ENCODE results near the gene NTN5. TPM values are rescaled to one million over a fixed set of nuclear protein-coding genes. Genes with fewer than 3 reads are reported as not detected.

The NTN5 gene
- total and polyA plus RNA-seq, 9 of the 15 experiments (the other 6 are each of a cell fraction or from before 2014, with no cell fraction given), result not detected

DNA sequence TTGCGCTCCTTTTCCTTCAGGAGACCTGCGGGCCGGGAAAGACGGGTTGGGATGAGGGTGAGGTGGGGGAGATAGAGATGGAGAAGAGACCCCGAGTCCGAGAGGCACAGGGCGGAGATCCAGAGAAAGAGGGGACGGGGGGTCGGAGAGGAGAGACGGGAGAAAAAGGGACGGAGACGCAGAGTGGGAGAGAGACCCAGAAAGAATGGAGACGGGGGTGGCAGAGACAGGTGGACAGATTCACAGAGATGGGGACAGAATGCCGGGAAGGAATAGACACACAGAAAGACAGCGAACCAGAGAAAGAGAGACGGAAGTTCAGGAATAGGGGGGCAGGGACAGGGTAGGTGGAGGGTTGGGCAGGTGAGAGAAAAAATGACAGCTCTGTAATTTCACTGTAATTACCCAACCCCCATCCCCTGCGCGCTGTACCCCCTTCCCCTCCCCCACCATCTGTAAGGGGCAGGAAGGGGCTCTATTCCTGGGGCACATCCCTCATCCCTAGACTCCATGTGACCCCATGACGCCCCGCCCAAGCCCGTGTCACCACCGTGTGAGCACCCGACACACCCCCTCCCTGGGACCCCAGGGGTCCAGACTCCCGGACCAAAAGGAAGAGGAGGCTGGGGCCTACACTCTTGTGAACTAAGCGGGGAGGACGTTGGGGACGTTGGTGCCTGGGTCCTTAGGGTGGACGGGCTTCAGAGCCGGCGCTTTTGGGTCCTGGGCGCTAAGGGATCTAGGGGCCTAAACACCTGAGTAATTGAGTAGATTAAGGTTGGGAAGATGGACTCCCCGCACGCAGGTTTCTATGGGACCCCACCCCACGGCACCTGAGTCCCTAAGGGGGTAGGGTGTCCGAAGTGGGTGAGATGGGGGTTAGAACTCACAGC, 36.6 kb downstream of the NTN5 start (continued):
- TF ChIP-seq, protein P1, sequence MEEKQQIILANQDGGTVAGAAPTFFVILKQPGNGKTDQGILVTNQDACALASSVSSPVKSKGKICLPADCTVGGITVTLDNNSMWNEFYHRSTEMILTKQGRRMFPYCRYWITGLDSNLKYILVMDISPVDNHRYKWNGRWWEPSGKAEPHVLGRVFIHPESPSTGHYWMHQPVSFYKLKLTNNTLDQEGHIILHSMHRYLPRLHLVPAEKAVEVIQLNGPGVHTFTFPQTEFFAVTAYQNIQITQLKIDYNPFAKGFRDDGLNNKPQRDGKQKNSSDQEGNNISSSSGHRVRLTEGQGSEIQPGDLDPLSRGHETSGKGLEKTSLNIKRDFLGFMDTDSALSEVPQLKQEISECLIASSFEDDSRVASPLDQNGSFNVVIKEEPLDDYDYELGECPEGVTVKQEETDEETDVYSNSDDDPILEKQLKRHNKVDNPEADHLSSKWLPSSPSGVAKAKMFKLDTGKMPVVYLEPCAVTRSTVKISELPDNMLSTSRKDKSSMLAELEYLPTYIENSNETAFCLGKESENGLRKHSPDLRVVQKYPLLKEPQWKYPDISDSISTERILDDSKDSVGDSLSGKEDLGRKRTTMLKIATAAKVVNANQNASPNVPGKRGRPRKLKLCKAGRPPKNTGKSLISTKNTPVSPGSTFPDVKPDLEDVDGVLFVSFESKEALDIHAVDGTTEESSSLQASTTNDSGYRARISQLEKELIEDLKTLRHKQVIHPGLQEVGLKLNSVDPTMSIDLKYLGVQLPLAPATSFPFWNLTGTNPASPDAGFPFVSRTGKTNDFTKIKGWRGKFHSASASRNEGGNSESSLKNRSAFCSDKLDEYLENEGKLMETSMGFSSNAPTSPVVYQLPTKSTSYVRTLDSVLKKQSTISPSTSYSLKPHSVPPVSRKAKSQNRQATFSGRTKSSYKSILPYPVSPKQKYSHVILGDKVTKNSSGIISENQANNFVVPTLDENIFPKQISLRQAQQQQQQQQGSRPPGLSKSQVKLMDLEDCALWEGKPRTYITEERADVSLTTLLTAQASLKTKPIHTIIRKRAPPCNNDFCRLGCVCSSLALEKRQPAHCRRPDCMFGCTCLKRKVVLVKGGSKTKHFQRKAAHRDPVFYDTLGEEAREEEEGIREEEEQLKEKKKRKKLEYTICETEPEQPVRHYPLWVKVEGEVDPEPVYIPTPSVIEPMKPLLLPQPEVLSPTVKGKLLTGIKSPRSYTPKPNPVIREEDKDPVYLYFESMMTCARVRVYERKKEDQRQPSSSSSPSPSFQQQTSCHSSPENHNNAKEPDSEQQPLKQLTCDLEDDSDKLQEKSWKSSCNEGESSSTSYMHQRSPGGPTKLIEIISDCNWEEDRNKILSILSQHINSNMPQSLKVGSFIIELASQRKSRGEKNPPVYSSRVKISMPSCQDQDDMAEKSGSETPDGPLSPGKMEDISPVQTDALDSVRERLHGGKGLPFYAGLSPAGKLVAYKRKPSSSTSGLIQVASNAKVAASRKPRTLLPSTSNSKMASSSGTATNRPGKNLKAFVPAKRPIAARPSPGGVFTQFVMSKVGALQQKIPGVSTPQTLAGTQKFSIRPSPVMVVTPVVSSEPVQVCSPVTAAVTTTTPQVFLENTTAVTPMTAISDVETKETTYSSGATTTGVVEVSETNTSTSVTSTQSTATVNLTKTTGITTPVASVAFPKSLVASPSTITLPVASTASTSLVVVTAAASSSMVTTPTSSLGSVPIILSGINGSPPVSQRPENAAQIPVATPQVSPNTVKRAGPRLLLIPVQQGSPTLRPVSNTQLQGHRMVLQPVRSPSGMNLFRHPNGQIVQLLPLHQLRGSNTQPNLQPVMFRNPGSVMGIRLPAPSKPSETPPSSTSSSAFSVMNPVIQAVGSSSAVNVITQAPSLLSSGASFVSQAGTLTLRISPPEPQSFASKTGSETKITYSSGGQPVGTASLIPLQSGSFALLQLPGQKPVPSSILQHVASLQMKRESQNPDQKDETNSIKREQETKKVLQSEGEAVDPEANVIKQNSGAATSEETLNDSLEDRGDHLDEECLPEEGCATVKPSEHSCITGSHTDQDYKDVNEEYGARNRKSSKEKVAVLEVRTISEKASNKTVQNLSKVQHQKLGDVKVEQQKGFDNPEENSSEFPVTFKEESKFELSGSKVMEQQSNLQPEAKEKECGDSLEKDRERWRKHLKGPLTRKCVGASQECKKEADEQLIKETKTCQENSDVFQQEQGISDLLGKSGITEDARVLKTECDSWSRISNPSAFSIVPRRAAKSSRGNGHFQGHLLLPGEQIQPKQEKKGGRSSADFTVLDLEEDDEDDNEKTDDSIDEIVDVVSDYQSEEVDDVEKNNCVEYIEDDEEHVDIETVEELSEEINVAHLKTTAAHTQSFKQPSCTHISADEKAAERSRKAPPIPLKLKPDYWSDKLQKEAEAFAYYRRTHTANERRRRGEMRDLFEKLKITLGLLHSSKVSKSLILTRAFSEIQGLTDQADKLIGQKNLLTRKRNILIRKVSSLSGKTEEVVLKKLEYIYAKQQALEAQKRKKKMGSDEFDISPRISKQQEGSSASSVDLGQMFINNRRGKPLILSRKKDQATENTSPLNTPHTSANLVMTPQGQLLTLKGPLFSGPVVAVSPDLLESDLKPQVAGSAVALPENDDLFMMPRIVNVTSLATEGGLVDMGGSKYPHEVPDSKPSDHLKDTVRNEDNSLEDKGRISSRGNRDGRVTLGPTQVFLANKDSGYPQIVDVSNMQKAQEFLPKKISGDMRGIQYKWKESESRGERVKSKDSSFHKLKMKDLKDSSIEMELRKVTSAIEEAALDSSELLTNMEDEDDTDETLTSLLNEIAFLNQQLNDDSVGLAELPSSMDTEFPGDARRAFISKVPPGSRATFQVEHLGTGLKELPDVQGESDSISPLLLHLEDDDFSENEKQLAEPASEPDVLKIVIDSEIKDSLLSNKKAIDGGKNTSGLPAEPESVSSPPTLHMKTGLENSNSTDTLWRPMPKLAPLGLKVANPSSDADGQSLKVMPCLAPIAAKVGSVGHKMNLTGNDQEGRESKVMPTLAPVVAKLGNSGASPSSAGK (IDR thresholded peaks at IDR 0.05), result no peak
- TF ChIP-seq ZNF263 (CRISPR knock-in tag; IDR thresholded peaks at IDR 0.05; ENCODE audit: borderline replicate concordance), result peak; percentile 83
- TF ChIP-seq, protein P2, sequence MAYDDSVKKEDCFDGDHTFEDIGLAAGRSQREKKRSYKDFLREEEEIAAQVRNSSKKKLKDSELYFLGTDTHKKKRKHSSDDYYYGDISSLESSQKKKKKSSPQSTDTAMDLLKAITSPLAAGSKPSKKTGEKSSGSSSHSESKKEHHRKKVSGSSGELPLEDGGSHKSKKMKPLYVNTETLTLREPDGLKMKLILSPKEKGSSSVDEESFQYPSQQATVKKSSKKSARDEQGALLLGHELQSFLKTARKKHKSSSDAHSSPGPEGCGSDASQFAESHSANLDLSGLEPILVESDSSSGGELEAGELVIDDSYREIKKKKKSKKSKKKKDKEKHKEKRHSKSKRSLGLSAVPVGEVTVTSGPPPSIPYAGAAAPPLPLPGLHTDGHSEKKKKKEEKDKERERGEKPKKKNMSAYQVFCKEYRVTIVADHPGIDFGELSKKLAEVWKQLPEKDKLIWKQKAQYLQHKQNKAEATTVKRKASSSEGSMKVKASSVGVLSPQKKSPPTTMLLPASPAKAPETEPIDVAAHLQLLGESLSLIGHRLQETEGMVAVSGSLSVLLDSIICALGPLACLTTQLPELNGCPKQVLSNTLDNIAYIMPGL (CRISPR knock-in tag; IDR thresholded peaks at IDR 0.05), result no peak
- 0 out of 2 replicates have a peak, but pooled peaks have one; percentile 45 for TF ChIP-seq SMARCA5 (IDR thresholded peaks at IDR 0.05)
- TF ChIP-seq KDM1A (IDR thresholded peaks at IDR 0.05), result 0 out of 4 replicates have a peak, but pooled peaks of 1 of the 2 experiments have one; percentile 13
- peak; percentile 33; the same call in 1 of the 2 replicates for TF ChIP-seq TOE1 (IDR thresholded peaks at IDR 0.05; ENCODE audit: borderline replicate concordance)
- TF ChIP-seq TOE1 (CRISPR knock-in tag; IDR thresholded peaks at IDR 0.05; ENCODE audit: borderline replicate concordance, low read depth), result no peak
- peak; percentile 21 for TF ChIP-seq POLR2B (IDR thresholded peaks at IDR 0.05; ENCODE audit: low read depth, partially characterized antibody)
- 0 out of 2 replicates have a peak, but pooled peaks have one; percentile 35 for TF ChIP-seq SMARCE1 (IDR thresholded peaks at IDR 0.05)
- no peak for TF ChIP-seq ZNF324 (CRISPR knock-in tag; IDR thresholded peaks at IDR 0.05)
- TF ChIP-seq, protein P3, sequence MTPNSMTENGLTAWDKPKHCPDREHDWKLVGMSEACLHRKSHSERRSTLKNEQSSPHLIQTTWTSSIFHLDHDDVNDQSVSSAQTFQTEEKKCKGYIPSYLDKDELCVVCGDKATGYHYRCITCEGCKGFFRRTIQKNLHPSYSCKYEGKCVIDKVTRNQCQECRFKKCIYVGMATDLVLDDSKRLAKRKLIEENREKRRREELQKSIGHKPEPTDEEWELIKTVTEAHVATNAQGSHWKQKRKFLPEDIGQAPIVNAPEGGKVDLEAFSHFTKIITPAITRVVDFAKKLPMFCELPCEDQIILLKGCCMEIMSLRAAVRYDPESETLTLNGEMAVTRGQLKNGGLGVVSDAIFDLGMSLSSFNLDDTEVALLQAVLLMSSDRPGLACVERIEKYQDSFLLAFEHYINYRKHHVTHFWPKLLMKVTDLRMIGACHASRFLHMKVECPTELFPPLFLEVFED (CRISPR knock-in tag; conservative IDR thresholded peaks at IDR 0.05), result peak; percentile 71; the same call in 1 of the 2 replicates
